ENCODE data around the gene RHOA. TPM values are rescaled to one million over a fixed set of nuclear protein-coding genes. Genes with fewer than 3 reads are reported as not detected.

The RHOA gene
- total and polyA plus RNA-seq, 2 of the 13 experiments (the other 11 are each of a cell fraction or from before 2014, with no cell fraction given), result 131 to 177 TPM

GRCh38 chr3:49422379-49423248, 10.8 kb upstream of the RHOA start, which contains the start of gene AMT (continued):
- TF ChIP-seq ARID5B (CRISPR knock-in tag; IDR thresholded peaks at IDR 0.05), result peak; percentile 35; the same call in 1 of the 2 replicates
- 0 out of 2 replicates have a peak, but pooled peaks have one; percentile 32 for TF ChIP-seq HNRNPL (IDR thresholded peaks at IDR 0.05; ENCODE audit: low read depth, low read length)
- no peak; the same call in 1 of the 2 replicates for TF ChIP-seq NFE2L2 (IDR thresholded peaks at IDR 0.05; ENCODE audit: low read length)
- TF ChIP-seq ZSCAN22 (CRISPR knock-in tag; IDR thresholded peaks at IDR 0.05), result no peak
- TF ChIP-seq ZFP41 (CRISPR knock-in tag; IDR thresholded peaks at IDR 0.05; ENCODE audit: borderline replicate concordance), result no peak
- TF ChIP-seq AKAP8 (CRISPR knock-in tag; IDR thresholded peaks at IDR 0.05), result peak; percentile 52; the same call in 1 of the 2 replicates
- no peak for TF ChIP-seq ZBTB1 (CRISPR knock-in tag; IDR thresholded peaks at IDR 0.05; ENCODE audit: borderline replicate concordance)
- TF ChIP-seq FIP1L1 (IDR thresholded peaks at IDR 0.05; ENCODE audit: borderline replicate concordance, insufficient read depth, low read depth, low read length), result no peak
- TF ChIP-seq ZNF44 (CRISPR knock-in tag; IDR thresholded peaks at IDR 0.05), result no peak
- peak; percentile 79 for TF ChIP-seq GABPB1 (CRISPR knock-in tag; IDR thresholded peaks at IDR 0.05)
- TF ChIP-seq MED1 (CRISPR knock-in tag; IDR thresholded peaks at IDR 0.05), result no peak; the same call in 1 of the 2 replicates
- TF ChIP-seq ZNF563 (CRISPR knock-in tag; IDR thresholded peaks at IDR 0.05), result no peak
- TF ChIP-seq RBAK (CRISPR knock-in tag; IDR thresholded peaks at IDR 0.05), result peak; percentile 51; the same call in 1 of the 2 replicates
- TF ChIP-seq KLF15 (CRISPR knock-in tag; IDR thresholded peaks at IDR 0.05; ENCODE audit: borderline replicate concordance), result no peak
- peak; percentile 91 for TF ChIP-seq ZNF687 (CRISPR knock-in tag; IDR thresholded peaks at IDR 0.05)
- TF ChIP-seq BATF2 (CRISPR knock-in tag; IDR thresholded peaks at IDR 0.05), result no peak
- TF ChIP-seq, protein P1, sequence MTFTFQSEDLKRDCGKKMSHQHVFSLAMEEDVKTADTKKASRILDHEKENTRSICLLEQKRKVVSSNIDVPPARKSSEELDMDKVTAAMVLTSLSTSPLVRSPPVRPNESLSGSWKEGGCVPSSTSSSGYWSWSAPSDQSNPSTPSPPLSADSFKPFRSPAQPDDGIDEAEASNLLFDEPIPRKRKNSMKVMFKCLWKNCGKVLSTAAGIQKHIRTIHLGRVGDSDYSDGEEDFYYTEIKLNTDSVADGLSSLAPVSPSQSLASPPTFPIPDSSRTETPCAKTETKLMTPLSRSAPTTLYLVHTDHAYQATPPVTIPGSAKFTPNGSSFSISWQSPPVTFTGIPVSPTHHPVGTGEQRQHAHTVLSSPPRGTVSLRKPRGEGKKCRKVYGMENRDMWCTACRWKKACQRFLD (CRISPR knock-in tag; IDR thresholded peaks at IDR 0.05; ENCODE audit: borderline replicate concordance), result no peak
- no peak for TF ChIP-seq HMG20A (CRISPR knock-in tag; IDR thresholded peaks at IDR 0.05; ENCODE audit: borderline replicate concordance)
- TF ChIP-seq SUZ12 (IDR thresholded peaks at IDR 0.05; ENCODE audit: low read depth, low read length), result peak; percentile 45
